ENCODE measurements around the gene NUDCD3.
"Not testable (repeated sequence)": the region's sequence is repeated elsewhere in the genome, so short reads cannot be mapped to it uniquely, and the experiment has no call there.

Gene NUDCD3

DNA sequence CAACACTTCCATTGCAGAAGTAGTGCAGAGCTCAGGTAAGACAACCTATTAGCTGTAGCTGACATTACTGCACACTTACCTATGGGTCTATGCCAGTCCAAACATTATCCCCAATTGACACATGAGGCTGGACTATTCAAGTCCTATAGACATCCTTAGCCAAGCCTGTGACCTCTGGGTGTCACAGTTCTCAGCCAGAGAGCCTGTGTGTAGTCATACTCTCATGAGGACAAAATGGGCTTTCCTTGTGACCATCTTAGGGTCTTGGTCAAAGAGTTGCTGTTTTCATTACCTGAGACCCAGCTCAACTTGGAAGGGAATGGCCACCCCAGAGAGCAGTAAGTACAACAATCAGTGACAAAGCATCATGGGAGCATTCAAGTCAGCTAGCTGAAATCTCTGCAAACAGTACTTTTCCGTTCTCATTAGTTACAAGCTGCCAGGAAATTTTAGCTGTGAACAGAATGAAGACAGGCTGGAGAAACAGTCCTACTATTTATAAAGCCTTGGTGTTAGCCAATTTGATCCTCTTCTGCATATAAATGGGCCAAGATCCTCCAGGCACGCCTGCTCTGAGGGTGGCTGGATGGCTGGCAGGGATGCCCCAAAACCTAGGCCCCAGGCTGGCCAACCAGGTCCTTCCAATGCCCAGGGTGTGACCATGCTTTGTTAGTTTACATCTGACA lies 44.3 kb downstream of the NUDCD3 start:
- DNase-seq, result no peak

GRCh38 chr7:44441079-44441478 lies 49.4 kb downstream of the NUDCD3 start:
- DNase-seq, result no peak

GRCh38 chr7:44440577-44441078 lies 49.8 kb downstream of the NUDCD3 start:
- DNase-seq, result no peak

GRCh38 chr7:44439926-44440325 lies 50.5 kb downstream of the NUDCD3 start:
- no peak for DNase-seq

GRCh38 chr7:44438816-44439215 lies 51.6 kb downstream of the NUDCD3 start:
- DNase-seq, result no peak

- DNase-seq, result no peak
Measured at GRCh38 chr7:44434201-44434600, 56.3 kb downstream of the NUDCD3 start.

DNA sequence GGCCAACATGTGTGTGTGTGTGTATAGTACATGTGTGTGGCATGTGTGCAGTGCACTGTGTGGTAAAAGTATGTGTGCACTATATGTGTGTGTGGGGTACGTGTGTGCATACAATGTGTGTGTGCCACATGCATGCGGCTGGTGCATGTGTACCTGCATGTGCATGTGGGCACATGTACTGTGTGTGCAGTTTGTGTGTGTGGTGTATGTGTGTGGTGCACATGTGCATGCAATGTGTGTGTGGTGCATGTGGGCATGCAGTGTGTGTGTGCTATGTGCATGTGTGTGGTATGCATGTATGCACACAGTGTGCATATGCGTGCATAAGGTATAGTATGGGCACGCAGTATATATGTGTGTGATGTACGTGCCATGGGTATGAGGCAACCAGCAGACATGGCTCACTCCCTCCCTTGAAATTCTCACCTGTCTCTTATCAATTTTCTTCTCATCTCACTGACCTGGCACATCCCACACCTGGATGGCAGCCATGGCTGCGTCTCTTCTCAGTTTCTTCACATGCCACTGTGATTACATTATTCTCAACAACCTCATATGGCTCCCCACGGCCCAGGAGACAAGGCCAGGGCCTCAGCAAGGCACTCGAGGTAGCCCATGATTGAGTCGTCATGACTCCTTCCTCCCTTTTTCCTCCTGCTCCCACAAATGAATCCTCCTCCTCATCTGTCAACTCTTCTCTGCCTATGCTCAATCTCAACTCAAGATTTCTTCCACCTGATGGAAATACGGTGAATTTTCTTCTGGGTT lies 57.0 kb downstream of the NUDCD3 start:
- DNase-seq, result no peak

GRCh38 chr7:44432381-44432977 lies 58.0 kb downstream of the NUDCD3 start:
- no peak for DNase-seq

GRCh38 chr7:44431091-44431608 lies 59.3 kb downstream of the NUDCD3 start:
- DNase-seq, result no peak

- no peak for DNase-seq
Measured at GRCh38 chr7:44430054-44430453, 60.4 kb downstream of the NUDCD3 start.

GRCh38 chr7:44424762-44425161 lies 65.7 kb downstream of the NUDCD3 start:
- not testable (repeated sequence) for DNase-seq

GRCh38 chr7:44416941-44417340 lies 73.5 kb downstream of the NUDCD3 start:
- no peak for DNase-seq

DNA sequence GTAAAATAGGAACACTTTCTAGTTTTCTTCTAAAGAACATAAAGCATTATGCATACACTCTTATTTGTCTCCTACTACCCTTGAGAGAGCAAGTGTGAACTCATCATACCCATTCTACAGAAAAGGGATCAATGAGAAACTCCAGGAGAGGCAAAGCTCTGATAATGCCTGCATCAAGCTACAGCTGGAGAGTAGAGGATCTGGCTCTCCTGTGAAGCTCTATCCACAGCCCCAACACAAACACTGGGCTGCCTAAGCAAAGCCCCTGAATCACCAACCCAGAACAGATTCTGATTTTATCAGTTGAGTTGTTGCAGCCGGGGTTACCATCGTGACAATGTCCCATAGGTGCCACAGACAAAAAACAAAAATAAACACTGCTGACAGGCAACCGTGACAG lies 74.9 kb downstream of the NUDCD3 start:
- no peak for DNase-seq

- DNase-seq, result no peak
Measured at GRCh38 chr7:44415047-44415446, 75.4 kb downstream of the NUDCD3 start.

DNA sequence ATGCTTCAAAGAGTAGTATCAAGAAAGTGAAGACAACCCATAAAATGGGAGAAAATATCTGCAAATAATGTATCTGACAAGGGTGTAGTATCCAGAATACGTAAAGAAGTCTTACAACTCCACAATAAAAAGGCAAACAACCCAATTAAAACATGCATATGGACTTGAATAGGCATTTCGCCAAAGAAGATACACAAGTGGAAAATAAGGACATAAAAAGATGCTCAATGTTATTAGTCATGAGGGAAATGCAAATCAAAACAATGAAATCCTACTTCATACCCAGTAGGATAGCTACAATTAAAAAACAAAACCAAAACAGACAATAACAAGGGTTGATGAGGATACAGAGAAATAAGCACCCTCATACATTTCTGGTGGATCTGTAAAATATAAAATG lies 79.2 kb downstream of the NUDCD3 start:
- DNase-seq, result no peak

DNA sequence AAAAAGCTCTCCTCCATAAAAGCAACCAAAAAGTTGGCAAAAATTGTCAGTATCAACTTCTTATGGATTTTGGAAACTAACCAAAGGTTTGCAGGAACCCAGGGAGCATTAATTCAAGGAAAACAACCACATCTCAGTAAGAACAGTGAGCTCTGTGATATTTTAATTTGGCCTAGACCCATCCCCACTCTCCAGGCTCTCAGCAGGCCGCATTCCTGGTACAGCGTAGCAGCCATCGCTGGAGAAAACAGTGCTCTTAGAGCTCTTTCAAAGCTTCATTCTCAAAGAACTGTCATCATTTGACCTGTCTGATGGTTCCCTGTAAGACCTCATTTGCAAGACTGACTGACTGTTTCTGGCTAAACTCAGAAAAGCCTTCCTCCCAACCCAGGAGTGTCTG lies 81.9 kb downstream of the NUDCD3 start:
- DNase-seq, result no peak

DNA sequence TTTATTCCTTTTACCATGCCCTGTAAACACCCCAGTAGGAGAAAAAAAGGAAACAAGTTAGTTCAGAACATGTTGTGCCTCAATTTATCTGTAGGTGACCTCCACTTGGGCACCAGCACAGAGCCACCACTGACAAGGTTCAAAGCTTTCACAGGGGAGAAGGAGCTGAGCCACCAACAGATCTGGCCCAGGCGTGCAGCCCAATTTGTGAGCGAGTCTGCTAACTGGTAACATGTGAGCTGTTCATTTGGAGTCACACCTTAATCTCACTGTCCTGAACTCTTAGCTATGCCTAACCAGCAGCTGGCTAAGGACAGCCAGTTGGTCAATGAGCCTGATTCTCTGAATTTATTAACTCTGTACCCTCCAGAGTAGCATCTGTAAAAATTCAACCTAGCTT lies 86.7 kb downstream of the NUDCD3 start:
- no peak for DNase-seq

- DNase-seq, result no peak
Measured at GRCh38 chr7:44403176-44403759, 87.2 kb downstream of the NUDCD3 start.

GRCh38 chr7:44402401-44403060 lies 87.9 kb downstream of the NUDCD3 start:
- DNase-seq, result no peak

GRCh38 chr7:44401692-44402091 lies 88.8 kb downstream of the NUDCD3 start:
- DNase-seq, result no peak

- no peak for DNase-seq
Measured at GRCh38 chr7:44400033-44400511, 90.4 kb downstream of the NUDCD3 start.

- peak; percentile 47 for DNase-seq
Measured at GRCh38 chr7:44398953-44399574, 91.4 kb downstream of the NUDCD3 start.
